ENCODE data around the gene ACOX3.

ACOX3 gene

GRCh38 chr4:8467016-8467415 lies 26.5 kb upstream of the ACOX3 start:
- no peak for DNase-seq

GRCh38 chr4:8465615-8466611 lies 25.4 kb upstream of the ACOX3 start:
- DNase-seq = no peak

- no peak for DNase-seq
These were observed 23.9 kb upstream of the ACOX3 start for GRCh38 chr4:8464381-8464780.

GRCh38 chr4:8463811-8464210 lies 23.3 kb upstream of the ACOX3 start:
- DNase-seq = no peak

- DNase-seq = no peak
These were observed 21.1 kb upstream of the ACOX3 start for GRCh38 chr4:8461616-8462015.

GRCh38 chr4:8461086-8461485 lies 20.6 kb upstream of the ACOX3 start:
- no peak for DNase-seq

- no peak for DNase-seq
These were observed 19.4 kb upstream of the ACOX3 start for GRCh38 chr4:8459867-8460445.

- no peak for DNase-seq
These were observed 17.2 kb upstream of the ACOX3 start for GRCh38 chr4:8457646-8458252.

GRCh38 chr4:8453957-8454356 lies 13.4 kb upstream of the ACOX3 start:
- no peak for DNase-seq

GRCh38 chr4:8451440-8452182 lies 11.1 kb upstream of the ACOX3 start:
- no peak for DNase-seq

- DNase-seq = no peak
These were observed 5.6 kb upstream of the ACOX3 start for GRCh38 chr4:8446122-8446521.

GRCh38 chr4:8443801-8444200 lies 3.3 kb upstream of the ACOX3 start:
- DNase-seq = no peak

GRCh38 chr4:8442596-8443358 lies 2.3 kb upstream of the ACOX3 start:
- DNase-seq = no peak

GRCh38 chr4:8441499-8442091 lies 1.1 kb upstream of the ACOX3 start:
- no peak for DNase-seq

GRCh38 chr4:8439914-8440491 lies 520 bp downstream of the ACOX3 start:
- peak; percentile 80 for DNase-seq

- no peak for DNase-seq
These were observed 1.4 kb downstream of the ACOX3 start for GRCh38 chr4:8439168-8439567.

- DNase-seq = no peak
These were observed 1.8 kb downstream of the ACOX3 start for GRCh38 chr4:8438743-8439142.

GRCh38 chr4:8437281-8437680 lies 3.2 kb downstream of the ACOX3 start:
- no peak for DNase-seq

GRCh38 chr4:8435656-8436121 lies 4.8 kb downstream of the ACOX3 start:
- DNase-seq = peak; percentile 23

GRCh38 chr4:8434251-8435073 lies 6.1 kb downstream of the ACOX3 start:
- DNase-seq = no peak

- no peak for DNase-seq
These were observed 7.4 kb downstream of the ACOX3 start for GRCh38 chr4:8433136-8433535.
